Activated CD8-positive, alpha-beta T cell treated with anti-CD3 and anti-CD28 coated beads for 36 hours (primary cell): Measurements from ENCODE around the gene SURF2. TPM values are rescaled to one million over a fixed set of nuclear protein-coding genes. Genes with fewer than 3 reads are reported as not detected.
"Not testable (repeated sequence)": the region's sequence is repeated elsewhere in the genome, so short reads cannot be mapped to it uniquely, and the experiment has no call there.

Experiments
- ATAC-seq: fragments of 200-7000 bp; cut with Tn5 transposase; one replicate; pipeline ENCODE4 v1.10.0; 2021; ENCODE audit warnings: mild to moderate bottlenecking, moderate library complexity
- CTCF ChIA-PET: fragments of 350-600 bp; sonication (Branson Sonifier 250); formaldehyde crosslinking; loops from one replicate; lab custom pipeline; 2021; ENCODE audit warnings: antibody characterized with exemption; lab: Charles Lee
- POLR2A ChIA-PET: fragments of 350-600 bp; sonication (Branson Sonifier 250); formaldehyde crosslinking; loops from one replicate; lab custom pipeline; 2021; ENCODE audit warnings: antibody characterized with exemption; lab: Charles Lee
- DNase-seq: peaks from one replicate; pipeline ENCODE4 v3.0.0-alpha.2; 2020
- H3K27ac Mint-ChIP-seq: one replicate; pipeline ENCODE4 v1.8.0; 2021; ENCODE audit warnings: mild to moderate bottlenecking, mixed read lengths
- H3K27me3 Mint-ChIP-seq: one replicate; pipeline ENCODE4 v1.8.0; 2021; ENCODE audit warnings: mixed read lengths
- H3K36me3 Mint-ChIP-seq: one replicate; pipeline ENCODE4 v1.8.0; 2021; ENCODE audit warnings: low read depth, mixed read lengths
- H3K4me1 Mint-ChIP-seq: one replicate; pipeline ENCODE4 v1.8.0; 2021; ENCODE audit warnings: low read depth, mixed read lengths
- H3K4me3 Mint-ChIP-seq: one replicate; pipeline ENCODE4 v1.8.0; 2021; ENCODE audit warnings: mild to moderate bottlenecking, moderate library complexity, mixed read lengths
- H3K9me3 Mint-ChIP-seq: one replicate; pipeline ENCODE4 v1.8.0; 2021; ENCODE audit warnings: mixed read lengths
- intact Hi-C: fragments of 100-400 bp; cut with micrococcal nuclease; formaldehyde crosslinking; loops from one replicate; pipeline ENCODE4 v1.10.0; 2022
- total RNA-seq, 2 experiments: library from RNA; stranded (reverse); gene quantifications; one replicate each; pipeline ENCODE4 v1.2.3, GENCODE V29; 2021
- TF ChIP-seq, protein P1 (sequence below): fragments of 200-600 bp; IDR thresholded peaks from one replicate; pipeline ENCODE4 v1.8.0; 2022; ENCODE audit warnings: antibody characterized with exemption, mild to moderate bottlenecking

The SURF2 gene
- total RNA-seq, result 10 to 100 TPM; 14.6 to 21.5 TPM

DNA sequence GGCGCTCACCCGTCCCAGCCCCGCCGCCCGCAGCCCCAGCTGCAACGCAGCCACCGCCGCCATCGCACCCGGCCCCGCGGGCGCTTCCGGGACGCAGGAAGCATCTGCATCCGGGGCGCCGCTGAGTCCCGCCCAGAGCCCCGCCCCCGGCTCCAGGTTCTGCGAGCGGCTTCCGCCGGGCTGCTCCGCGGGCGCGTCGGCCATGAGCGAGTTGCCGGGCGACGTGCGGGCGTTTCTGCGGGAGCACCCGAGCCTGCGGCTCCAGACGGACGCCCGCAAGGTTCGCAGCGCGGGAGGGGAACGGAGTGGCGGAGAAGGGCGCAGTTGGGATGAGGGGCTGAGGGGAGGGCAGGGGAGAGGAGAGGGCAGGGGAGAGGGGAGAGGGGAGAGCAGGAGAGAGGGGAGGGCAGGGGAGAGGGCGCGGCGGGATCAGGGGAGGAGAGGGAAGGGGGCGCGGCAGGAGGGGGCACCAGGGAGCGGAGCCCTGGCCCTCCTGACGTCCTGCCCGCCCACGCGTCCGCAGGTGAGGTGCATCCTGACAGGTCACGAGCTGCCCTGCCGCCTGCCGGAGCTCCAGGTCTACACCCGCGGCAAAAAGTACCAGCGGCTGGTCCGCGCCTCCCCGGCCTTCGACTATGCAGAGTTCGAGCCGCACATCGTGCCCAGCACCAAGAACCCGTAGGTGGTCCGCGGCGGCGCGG, at the start of gene SURF2, which contains the start of gene SURF1:
Gene SURF2 (plus strand): TSS at position 160 of the 701 bp plus-strand sequence. CDS start 43 bp downstream, at position 203.
Gene SURF1 (minus strand): TSS at position 97 of the 701 bp plus-strand sequence. CDS start 34 bp downstream, at position 63.
- ChIA-PET POLR2A (interaction anchor here (1.1 to 28.8 kb wide), 5 partner anchors 5 to 48 kb away, joined by 3 to 872 read pairs (median 4); partner anchors contain the start of genes MED22, RPL7A, STKLD1 and SURF1), CTCF (interaction anchor here (0.7 to 4.8 kb wide), 9 partner anchors 8 to 48 kb away, joined by 3 to 38 read pairs (median 4); partner anchors contain the start of genes MED22, RPL7A and STKLD1)
- ATAC-seq (peak; percentile 86), DNase-seq (peak; percentile 95)
- Mint-ChIP-seq H3K27ac (peak within 1 kb of the TSS; percentile 87), H3K27me3 (no peaks in the 10 kb centered on the region), H3K4me1 (peaks cover 63% of the 10 kb centered on the region), H3K4me3 (peak within 1 kb of the TSS; percentile 90), H3K9me3 (no peaks in the 10 kb centered on the region), H3K36me3 (peaks cover 31% of the 10 kb centered on the region)
- intact Hi-C loops, result no loop called here
- TF ChIP-seq, protein P1, sequence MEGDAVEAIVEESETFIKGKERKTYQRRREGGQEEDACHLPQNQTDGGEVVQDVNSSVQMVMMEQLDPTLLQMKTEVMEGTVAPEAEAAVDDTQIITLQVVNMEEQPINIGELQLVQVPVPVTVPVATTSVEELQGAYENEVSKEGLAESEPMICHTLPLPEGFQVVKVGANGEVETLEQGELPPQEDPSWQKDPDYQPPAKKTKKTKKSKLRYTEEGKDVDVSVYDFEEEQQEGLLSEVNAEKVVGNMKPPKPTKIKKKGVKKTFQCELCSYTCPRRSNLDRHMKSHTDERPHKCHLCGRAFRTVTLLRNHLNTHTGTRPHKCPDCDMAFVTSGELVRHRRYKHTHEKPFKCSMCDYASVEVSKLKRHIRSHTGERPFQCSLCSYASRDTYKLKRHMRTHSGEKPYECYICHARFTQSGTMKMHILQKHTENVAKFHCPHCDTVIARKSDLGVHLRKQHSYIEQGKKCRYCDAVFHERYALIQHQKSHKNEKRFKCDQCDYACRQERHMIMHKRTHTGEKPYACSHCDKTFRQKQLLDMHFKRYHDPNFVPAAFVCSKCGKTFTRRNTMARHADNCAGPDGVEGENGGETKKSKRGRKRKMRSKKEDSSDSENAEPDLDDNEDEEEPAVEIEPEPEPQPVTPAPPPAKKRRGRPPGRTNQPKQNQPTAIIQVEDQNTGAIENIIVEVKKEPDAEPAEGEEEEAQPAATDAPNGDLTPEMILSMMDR, result peak; percentile 19

DNA sequence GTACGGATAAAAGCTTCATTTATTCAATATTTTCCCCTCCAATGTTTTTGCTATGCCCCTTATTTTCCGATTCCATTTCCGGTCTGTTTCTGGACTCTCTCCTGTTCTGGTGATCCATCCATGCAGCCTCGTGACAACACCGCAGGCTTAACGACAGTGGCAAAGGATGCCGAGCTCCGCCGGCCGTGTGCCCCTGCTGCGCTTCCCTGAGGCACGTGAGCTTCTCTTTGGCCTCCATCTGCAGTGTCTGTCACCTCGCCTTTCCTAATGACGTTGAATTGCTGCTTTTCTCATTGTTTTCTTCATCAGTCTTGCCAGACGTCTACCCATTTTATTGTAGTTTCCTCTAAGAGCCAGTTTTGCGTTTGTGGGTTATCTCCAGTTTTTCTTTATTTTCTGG, 49.0 kb upstream of the SURF2 start:
- ChIA-PET CTCF (no interaction called here), POLR2A (no interaction called here)
- Mint-ChIP-seq H3K9me3 (no peaks in the 10 kb centered on the region), H3K4me1 (no peaks in the 10 kb centered on the region), H3K4me3 (no peak overlapping the region), H3K36me3 (no peaks in the 10 kb centered on the region), H3K27ac (no peak overlapping the region), H3K27me3 (peaks cover 10% of the 10 kb centered on the region)
- ATAC-seq, result no peak
- DNase-seq, result no peak
- TF ChIP-seq, protein P1, result no peak
- intact Hi-C loops, result no loop called here

DNA sequence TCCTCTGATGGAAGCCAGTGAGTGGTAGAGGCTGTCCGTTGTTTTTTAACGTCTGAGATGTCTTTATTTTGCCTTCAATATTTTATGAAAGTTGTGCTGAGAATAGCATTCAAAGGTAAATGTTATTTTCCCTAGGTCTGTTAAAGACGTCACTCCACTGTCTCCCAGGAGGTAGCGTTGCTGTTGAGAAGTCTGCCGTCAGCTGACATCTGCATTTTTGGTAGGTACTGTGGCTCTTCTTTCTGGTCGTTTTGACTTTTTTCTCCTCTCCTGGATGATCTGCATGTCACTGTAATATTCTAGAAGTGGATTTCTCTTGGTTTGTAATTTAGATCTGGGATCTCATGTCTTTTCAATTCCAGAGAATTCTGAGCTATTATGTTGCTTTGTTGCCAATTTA, 46.7 kb upstream of the SURF2 start:
- intact Hi-C loops, result no loop called here
- CTCF ChIA-PET, result interaction anchor here (1.0 kb wide), 1 partner anchor 21 kb away, joined by 3 read pairs; no protein-coding TSS in a partner anchor
- Mint-ChIP-seq H3K4me1 (no peaks in the 10 kb centered on the region), H3K27ac (no peak overlapping the region), H3K9me3 (no peaks in the 10 kb centered on the region), H3K27me3 (peaks cover 10% of the 10 kb centered on the region), H3K4me3 (no peak overlapping the region), H3K36me3 (no peaks in the 10 kb centered on the region)
- TF ChIP-seq, protein P1, result no peak
- DNase-seq (no peak), ATAC-seq (no peak)
- POLR2A ChIA-PET, result no interaction called here

DNA sequence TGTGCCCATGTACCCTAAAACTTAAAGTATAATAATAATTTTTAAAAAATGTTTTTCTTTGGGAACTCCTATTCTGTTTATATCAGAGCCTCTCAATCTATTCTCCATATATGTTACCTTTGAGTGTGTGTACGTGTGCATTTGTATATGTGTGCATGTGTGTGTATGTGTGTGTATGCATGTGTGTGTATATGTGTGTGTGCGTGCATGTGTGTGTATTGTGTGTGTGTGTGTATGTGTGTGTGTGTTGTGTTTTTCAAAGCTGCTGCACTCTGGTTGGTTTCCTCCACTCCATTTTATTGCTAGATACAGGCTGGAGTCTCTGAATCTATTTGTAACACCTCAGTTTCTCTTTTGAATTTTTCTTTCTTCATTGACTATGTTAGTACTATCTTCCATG, 40.4 kb upstream of the SURF2 start:
- no peak for DNase-seq
- H3K36me3 Mint-ChIP-seq, result no peaks in the 10 kb centered on the region
- ATAC-seq, result no peak
- H3K27ac Mint-ChIP-seq, result no peak overlapping the region
- H3K4me1 Mint-ChIP-seq, result no peaks in the 10 kb centered on the region
- H3K9me3 Mint-ChIP-seq, result no peaks in the 10 kb centered on the region
- POLR2A ChIA-PET, result no interaction called here
- H3K27me3 Mint-ChIP-seq, result no peaks in the 10 kb centered on the region
- intact Hi-C loops, result no loop called here
- H3K4me3 Mint-ChIP-seq, result no peak overlapping the region
- CTCF ChIA-PET, result no interaction called here
- TF ChIP-seq, protein P1, result no peak

DNA sequence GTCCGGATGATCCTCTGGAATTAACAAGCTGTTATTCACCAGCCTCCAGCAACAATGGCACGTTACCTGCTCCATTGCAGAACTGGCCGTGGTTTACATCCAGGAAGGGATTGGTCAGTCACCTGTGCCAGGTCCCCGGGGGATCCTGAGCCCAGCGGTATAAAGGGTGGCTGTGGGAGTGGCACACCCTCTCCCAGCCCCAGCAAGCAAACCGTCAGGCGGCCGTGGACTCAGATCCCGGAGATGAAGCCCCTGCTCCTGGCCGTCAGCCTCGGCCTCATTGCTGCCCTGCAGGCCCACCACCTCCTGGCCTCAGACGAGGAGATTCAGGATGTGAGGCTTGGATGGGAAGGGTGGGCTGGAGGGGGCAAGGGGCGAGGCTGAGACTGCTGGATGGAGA, 38.8 kb upstream of the SURF2 start:
- intact Hi-C loops, H3K4me1 Mint-ChIP-seq, H3K27me3 Mint-ChIP-seq, CTCF ChIA-PET, ATAC-seq, H3K27ac Mint-ChIP-seq, H3K9me3 Mint-ChIP-seq, DNase-seq, POLR2A ChIA-PET, H3K4me3 Mint-ChIP-seq, H3K36me3 Mint-ChIP-seq: not testable (repeated sequence)
